ENCODE results near the gene ACTRT3.
A peak's percentile ranks its signal among the peaks of the same experiment; 100 is the strongest.
"Not testable (repeated sequence)": the region's sequence is repeated elsewhere in the genome, so short reads cannot be mapped to it uniquely, and the experiment has no call there.

The ACTRT3 gene

DNA sequence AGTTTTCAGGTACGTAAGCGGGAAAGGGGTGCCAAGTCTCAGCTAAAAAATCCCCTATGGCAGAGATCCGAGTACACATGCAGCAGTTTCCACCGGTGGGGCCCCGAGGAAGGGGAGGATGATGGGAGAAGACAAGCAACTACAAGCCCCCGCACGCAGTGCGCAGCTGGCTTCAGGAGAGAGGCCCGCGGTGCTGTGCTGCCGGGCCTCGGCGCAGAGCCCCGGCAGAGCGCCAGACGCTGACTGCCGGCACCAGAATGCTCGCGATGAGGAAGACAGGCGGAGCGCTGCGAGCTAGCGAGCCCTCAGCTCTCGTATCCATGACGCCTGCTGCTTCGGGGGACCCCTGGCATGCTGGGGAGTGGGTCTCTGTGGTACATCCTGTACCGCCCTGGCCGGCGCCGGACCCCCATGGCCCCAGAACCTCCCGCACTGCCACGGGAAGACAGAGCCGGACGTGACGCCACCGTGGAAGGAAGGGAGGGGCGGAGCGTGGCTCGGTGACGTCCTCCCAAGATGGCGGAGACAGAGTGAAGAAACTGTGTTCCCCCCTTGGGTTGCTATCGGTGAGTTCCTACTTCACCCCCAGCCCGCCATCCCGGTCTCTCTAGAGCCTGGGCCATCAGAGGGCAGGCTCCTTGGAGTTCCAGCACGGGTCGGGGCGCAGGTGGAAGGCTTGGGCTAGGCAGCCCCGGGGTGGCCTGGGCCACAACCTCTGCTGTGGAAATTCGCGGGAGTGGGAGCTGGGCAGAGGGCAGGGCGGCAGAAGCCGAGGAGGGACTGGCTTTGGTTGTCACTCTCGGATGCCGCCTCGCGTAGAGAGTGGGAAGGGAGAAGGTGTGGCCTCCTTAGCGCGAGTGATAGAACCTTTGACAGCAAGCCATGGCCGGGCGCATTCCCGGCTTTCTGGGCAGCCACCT is 3.8 kb upstream of the ACTRT3 start, which contains the start of gene MYNN:
Gene MYNN (plus strand): TSS at position 500 of the 920 bp plus-strand sequence. CDS start 900 bp downstream, outside the sequence.
- peak; percentile 74 for DNase-seq (ENCODE audit: low read depth)

DNA sequence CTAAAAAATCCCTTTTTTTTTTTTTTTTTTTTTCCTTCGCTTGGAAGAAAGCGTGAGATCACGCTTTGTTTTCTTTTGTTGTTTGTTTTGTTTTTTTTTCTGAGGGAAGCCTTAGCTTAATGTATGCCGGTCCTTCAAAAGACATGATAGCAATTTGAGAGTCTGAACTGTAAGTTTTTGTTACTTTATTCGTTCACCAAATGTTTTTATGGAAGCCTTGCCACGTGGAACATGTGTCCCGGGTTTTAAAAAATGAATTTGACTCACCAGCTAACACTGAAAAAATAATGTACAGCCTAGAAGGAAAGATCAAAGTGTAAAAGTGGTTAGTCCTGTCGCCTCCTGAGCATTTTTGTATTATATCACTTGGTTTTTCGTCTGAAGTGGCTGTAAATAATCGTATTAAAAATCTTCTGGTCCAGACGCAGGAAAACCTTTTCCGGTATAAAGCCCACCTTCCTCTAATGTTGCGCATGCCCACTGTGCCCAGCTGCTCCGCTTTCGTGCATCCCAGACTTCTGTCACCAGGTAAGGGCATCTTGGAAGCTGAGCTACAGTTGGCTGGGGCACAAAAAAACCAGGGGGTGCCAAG is 3.0 kb upstream of the ACTRT3 start:
- DNase-seq (ENCODE audit: low read depth) = peak; percentile 81

DNA sequence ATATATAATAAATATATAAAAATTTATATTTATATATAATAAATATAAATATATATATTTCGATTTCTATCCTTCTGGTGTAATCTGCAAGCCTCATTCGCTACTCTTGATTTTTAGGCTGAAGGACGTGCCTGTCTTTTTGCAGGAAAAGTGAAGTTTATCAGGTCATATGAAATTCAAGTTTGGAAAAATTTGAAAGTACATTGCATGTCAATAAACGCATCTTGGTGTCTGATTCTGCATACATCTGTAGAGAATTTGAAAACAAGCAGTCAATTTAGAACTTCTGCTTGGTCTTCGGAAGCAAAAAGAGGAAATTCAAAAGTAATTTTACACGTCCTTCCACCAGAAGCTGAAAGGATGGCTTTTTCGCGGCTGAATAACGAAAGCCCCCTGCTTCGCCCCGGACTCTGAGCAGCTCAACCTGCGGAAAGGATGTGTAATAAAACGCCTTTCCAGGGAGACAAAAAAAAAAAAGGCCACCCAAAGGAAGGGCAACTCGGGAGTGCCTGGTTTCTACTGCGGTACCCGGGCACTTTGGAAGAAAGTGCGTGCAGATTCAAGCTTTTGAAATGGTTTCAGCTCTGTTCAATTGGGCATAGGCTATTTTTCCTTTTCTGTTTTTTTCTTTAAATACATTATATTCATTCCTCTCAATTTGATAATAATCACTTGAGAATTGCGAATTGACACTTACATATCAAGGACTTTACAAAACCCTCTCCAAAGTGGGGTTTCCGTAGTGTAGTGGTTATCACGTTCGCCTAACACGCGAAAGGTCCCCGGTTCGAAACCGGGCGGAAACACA is 2.3 kb upstream of the ACTRT3 start:
- peak; percentile 86 for DNase-seq (ENCODE audit: low read depth)

DNA sequence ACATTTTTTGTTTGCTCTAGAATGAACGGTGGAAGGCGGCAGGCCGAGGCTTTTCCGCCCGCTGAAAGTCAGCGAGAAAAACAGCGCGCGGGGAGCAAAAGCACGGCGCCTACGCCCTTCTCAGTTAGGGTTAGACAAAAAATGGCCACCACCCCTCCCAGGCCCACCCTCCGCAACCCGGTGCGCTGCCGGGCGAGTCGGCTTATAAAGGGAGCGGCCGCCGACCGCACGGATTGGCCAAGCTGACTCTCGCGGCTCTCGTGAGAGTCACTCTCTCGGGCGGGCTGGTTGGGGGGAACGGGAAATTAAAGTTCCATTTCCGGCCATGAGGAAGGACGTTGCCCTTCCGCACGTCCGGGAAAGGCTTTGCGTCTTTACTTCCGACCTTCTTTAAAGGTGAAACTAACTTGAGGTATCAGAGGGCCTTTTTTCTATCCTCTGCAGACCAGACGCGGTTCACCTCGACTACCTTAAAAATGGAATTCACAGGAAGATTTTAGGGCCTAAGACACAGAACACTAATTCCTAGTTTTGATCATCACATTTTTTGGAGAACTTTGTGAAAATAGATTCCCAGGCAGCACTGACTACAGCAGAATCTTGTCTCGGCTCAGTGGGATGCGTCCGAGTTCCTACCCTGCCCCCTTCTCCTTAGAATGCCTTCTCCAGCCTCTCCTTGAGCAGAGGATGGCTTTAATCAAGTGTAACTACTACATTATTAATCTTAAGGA is 4.3 kb downstream of the ACTRT3 start, which contains the start of gene TERC:
Gene TERC (minus strand): TSS at position 179 of the 731 bp plus-strand sequence.
- DNase-seq (ENCODE audit: low read depth) = peak; percentile 88

DNA sequence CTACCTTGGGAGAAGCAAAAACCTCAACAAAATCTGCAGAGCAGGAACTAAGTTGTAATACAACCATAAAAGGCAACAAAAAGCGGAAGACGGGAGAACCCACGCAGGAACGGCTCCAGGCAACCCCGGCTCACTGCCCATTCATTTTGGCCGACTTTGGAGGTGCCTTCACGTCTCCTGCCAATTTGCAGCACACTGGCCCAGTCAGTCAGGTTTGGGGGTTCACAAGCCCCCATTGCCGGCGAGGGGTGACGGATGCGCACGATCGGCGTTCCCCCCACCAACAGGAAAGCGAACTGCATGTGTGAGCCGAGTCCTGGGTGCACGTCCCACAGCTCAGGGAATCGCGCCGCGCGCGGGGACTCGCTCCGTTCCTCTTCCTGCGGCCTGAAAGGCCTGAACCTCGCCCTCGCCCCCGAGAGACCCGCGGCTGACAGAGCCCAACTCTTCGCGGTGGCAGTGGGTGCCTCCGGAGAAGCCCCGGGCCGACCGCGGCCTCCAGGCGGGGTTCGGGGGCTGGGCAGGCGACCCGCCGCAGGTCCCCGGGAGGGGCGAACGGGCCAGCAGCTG is 5.0 kb downstream of the ACTRT3 start:
- no peak for DNase-seq (ENCODE audit: low read depth)

DNA sequence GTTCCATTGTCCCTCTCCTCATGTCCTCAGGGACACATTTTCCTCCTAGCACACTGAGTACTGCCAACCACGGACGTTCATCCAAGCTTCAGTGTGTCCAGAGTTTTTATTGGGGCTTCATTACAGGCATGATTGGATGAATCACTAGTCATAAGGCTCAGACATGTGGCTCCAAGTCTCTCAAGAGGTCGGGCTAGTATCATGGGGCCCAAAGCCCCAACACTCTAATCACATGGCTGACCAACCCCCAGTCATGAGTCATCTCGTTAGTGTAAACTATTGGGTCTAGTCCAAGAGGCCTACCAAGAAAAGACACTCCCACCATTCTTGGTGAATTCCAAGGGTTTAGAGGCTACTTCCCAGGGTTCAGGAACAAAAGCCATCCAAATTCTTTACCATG is 8.9 kb downstream of the ACTRT3 start:
- peak; percentile 73 for DNase-seq (ENCODE audit: low read depth)

DNA sequence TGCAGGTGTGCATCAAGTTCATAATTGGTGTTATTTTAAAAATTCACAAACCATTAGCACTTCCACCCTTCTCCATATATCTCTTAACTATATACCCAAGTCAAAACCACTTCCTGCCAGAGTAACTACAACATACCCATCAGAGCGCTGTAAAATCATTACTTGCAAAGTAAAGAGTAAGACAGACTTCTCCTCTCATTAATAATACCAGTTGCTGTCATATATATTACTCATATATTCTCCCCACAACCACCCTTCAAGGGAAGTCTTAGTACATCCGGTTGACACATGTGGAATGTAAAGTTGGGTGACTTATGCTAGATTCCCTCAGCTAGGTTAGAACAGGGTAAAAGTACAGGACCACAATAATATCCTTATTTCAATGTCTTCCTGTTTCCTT is 10.1 kb downstream of the ACTRT3 start:
- peak; percentile 74 for DNase-seq (ENCODE audit: low read depth)

DNA sequence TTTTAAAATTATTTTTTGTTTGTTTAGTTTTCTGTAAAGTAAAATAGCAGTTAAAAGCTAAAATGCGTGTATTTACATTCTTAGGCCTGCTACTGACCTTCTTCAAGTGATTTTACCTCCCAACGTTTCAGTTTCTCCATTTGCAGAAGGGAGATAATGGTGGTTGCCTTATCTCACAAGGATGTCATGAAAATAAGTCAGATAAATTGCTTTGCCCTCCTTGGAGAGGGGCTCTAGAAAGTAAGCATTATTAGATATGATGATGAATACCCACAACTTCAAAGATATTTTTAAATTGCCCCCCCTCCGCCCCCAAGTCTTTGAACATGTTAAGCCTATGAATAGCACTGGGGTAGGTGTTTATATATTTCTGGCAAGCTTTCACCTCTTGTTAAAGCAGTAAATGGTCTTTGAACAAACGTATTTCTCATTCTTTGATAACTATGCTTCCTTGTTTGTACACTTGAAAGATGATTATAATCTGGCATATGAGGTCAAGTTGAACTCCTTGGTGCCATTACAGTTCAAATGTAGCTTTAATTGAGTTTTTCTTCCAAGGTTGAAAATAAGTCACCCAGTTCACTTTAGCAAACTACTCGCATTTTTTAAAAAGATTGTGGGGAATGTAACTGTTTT is 10.9 kb downstream of the ACTRT3 start:
- DNase-seq (ENCODE audit: low read depth) = no peak

DNA sequence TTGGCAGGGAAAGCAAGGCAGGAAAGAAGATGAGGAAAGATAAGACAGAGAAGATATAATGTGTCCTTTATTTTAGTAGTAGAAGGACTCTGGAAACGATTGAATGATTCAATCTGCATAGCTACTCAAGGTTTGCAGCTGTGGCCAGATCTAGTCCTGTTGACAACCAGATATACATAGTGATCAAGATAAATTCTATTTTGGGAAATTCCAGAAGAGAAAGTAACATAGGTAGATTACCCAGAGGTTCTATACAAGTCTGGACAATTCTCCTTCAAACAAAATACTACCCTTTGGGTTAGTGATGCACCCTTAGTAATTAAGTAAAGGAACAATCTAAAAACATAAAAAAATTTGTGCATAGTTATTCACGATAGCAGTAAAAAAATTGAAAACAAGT is 13.9 kb downstream of the ACTRT3 start:
- DNase-seq (ENCODE audit: low read depth) = no peak

DNA sequence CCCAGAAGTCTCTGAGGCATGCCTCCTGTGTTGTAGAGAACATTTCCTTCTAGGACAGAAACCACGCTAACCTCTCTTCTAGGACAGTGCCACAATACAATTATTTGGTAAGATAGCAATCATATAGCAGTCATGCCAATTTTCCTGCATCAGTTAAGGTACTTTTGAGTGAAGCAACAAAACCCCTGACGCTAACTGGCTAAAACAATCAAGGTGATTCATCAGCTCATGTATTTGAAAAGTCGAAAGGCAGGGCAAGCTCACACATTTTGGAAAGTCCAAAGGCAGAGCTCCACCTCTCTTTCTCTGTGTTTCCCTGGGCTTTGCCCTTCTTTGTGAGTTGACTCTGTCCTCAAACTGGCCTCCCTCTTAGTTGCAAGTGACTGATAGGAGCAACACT is 14.7 kb downstream of the ACTRT3 start:
- DNase-seq (ENCODE audit: low read depth) = no peak

DNA sequence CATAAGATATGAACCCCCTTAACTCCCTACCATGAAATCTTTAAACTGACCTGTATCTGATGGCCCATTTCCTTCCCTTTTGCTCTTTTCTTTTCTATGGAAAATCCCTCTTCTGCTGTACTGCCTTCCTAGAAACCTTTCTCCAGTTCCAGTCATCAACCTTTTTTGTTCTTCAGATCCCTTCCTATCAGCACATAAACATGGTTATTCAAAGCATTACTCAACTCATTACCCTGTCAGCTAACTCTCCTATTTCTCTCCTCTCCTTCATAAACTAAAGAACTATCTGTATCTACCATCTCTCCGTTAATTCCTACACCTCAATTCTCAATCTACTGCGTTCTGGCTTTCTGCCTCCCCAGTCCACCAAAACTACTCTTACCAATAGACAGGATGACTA is 17.5 kb downstream of the ACTRT3 start:
- no peak for DNase-seq (ENCODE audit: low read depth)

DNA sequence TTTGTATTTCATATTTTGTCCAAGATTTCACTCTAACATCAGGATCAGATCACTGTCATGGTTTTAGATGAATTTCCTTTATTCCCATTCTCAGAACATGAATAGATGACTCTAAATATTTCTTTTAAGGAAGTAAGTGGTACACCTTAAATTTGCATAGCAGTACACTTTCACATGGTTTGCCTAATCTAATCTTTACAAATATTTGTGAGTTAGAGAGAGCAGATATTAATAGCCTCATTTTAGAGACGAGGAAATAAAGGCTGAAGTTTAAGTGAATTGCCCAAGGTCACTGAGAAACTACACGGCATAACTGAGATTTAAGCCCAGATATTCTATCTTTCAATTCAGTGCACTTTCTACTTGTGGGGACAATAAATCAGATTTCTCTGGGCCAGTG is 18.7 kb downstream of the ACTRT3 start:
- no peak for DNase-seq (ENCODE audit: low read depth)

DNA sequence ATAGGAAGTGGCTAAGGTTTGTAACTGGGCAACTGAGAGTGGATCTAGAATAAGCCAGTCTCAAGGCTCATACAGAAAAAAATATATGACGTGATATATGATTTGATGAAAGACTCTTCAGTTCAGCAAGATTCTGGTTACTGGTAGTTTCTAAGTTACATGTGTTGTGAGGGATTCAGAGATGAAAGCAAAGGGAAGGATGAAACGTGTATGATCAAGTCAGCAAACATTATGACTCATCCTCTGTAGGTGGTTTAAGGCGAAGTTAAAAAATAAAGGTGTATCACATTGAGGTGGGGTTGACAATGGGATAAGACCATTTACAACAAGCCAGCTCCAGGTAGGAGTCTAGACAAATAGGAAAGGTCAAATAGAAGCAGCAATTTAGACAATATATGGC is 20.7 kb downstream of the ACTRT3 start:
- DNase-seq (ENCODE audit: low read depth) = no peak

DNA sequence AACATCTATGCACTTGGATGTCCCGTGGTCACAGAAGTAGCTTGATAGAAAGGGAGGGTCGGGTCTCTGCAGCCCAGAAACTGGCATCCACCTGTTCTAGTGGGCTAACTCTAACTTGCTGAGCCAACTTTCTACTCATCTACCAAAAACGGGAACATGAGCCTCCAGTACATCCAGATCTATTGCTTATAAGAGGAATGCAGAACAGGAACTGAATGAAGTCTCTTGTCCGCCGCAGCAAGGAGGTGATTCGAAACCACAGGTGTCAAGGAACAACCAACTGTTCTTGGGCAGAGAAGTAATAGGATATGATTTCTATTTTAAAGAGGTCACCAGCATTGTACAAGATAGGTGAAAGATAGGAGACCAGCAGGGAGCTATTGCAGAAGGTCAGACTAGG is 22.4 kb downstream of the ACTRT3 start:
- DNase-seq (ENCODE audit: low read depth) = no peak

DNA sequence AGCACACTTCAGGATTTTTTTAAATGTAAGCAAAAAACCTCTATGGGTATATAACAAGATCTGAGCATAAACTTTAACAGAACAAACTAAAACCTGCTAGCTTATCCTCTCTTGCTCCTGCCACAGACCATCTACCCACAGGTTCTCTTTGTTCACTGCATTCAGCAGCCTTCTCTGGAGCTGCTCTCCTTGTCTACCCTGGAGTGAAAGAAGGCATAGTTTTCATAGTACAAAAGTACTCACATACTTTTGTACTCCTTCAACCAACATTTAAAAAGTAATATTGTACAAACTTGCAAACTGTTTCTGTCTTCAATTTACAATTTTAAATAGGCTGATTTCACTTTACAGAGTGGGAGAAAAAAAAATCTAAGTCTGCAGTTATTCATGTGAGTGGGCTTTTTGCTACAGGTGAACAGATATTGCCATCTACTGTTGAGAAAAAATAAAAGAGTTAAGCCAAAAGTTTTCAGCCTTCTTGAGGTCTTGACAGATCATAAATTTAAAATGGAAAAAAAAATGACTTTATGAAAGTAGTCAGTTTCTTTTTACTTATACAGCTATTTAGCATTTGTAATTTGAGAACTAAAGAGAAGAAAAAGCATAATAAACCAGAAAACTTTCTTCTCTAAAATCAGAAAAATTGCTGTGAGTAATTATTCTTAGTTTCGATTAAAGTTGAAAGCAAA is 24.9 kb downstream of the ACTRT3 start:
- DNase-seq (ENCODE audit: low read depth) = no peak

DNA sequence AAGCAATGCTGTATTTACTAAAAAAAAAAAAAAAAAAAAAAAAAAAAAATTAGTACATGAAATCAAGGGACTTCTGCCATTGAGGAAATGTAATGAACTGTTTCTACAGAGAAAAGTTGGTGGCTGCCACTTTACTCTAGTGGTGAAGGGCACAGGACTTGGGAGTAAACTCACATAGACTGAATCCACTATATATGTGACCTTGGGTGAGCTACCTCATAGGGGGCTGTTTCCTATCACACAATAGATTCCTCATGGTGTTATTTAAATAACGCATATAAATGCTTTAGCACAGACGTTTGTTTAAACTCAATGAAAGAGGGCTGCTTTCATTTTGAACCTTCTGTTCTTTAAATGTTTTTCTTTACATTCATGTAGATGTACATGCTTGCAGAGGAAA is 30.3 kb downstream of the ACTRT3 start:
- DNase-seq (ENCODE audit: low read depth) = no peak

DNA sequence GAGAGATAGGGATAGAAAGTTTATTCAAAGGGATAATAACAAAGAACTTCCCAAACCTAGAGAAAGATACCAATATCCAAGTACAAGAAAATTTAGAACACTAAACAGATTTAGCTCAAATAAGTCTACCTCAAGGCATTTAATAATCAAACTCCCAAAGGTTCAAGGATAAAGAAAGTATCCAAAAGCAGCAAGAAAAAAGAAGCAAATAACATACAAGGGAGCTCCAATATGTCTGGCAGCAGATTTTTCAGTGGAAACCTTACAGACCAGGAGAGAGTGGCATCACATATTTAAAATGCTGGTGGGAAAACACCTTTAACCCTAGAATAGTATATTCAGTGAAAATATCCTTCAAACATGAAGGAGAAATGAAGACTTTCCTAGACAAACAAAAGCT is 37.5 kb downstream of the ACTRT3 start:
- not testable (repeated sequence) for DNase-seq (ENCODE audit: low read depth)

DNA sequence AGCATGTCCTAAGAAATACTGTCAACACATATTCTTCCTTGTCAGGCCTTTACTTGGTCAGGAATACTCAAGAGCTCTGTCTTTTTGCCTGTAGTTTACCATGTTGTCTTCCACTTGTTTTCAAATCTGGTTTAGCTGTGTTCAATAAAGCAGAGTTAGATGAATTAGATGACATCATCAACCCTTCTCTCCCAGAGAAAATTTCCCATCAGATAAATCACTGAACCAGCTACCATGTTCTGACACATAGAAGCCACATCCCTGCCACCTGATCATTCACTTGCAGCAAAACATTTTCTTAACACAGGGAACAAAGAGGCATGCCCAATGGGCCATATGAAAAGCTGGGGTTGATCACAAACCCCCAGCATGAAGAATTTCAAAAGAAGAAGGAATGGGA is 46.6 kb downstream of the ACTRT3 start:
- DNase-seq (ENCODE audit: low read depth) = no peak

DNA sequence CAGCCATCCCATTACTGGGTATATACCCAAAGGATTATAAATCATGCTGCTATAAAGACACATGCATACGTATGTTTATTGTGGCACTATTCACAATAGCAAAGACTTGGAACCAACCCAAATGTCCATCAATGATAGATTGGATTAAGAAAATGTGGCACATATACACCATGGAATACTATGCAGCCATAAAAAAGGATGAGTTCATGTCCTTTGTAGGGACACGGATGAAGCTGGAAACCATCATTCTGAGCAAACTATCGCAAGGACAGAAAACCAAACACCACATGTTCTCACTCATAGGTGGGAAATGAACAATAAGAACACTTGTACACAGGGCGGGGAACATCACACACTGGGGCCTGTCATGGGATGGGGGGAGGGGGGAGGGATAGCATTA is 50.9 kb downstream of the ACTRT3 start:
- not testable (repeated sequence) for DNase-seq (ENCODE audit: low read depth)
